Measurements from ENCODE around the gene RSAD1. TPM values are rescaled to one million over a fixed set of nuclear protein-coding genes. Genes with fewer than 3 reads are reported as not detected.
A peak's percentile ranks its signal among the peaks of the same experiment; 100 is the strongest.

The RSAD1 gene
- total RNA-seq, 2 donors from 2014 or later, result 22.2 to 29.3 TPM

DNA sequence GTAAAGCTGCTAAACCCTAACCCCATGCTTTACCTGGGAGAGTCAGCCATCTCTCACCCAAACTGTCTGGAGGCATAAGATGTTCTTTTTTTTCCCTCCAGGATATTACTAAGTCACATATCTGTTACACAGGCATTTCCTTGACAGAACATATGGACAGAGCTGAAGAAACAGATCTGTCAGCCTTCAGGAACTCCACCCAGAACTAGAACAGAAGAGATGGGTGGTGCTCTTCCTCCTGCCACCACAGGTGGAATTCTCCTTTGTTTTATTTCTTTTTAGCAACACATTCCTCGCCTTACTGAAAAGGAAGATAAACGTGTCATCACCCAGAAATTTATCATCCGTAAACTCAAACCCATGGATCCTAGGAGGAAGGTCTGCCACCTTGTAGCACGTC lies 38.4 kb downstream of the RSAD1 start:
- intact Hi-C loops (cut with DNase I), result no loop called here
- no peak overlapping the region for H3K4me3 ChIP-seq
- TF ChIP-seq, protein P1, sequence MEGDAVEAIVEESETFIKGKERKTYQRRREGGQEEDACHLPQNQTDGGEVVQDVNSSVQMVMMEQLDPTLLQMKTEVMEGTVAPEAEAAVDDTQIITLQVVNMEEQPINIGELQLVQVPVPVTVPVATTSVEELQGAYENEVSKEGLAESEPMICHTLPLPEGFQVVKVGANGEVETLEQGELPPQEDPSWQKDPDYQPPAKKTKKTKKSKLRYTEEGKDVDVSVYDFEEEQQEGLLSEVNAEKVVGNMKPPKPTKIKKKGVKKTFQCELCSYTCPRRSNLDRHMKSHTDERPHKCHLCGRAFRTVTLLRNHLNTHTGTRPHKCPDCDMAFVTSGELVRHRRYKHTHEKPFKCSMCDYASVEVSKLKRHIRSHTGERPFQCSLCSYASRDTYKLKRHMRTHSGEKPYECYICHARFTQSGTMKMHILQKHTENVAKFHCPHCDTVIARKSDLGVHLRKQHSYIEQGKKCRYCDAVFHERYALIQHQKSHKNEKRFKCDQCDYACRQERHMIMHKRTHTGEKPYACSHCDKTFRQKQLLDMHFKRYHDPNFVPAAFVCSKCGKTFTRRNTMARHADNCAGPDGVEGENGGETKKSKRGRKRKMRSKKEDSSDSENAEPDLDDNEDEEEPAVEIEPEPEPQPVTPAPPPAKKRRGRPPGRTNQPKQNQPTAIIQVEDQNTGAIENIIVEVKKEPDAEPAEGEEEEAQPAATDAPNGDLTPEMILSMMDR (IDR thresholded peaks at IDR 0.05), result no peak
- H3K9me3 ChIP-seq, result no peaks in the 10 kb centered on the region
- H3K9ac ChIP-seq (ENCODE audit: low read depth in 2 of 2, low read length in 2 of 2), result no peak overlapping the region
- DNase-seq, result no peak
- H3K36me3 ChIP-seq, result no peaks in the 10 kb centered on the region
- H3K4me1 ChIP-seq, result no peaks in the 10 kb centered on the region
- no peaks in the 10 kb centered on the region for H3K27me3 ChIP-seq
- H3K27ac ChIP-seq, result peak overlapping the region; percentile 9

DNA sequence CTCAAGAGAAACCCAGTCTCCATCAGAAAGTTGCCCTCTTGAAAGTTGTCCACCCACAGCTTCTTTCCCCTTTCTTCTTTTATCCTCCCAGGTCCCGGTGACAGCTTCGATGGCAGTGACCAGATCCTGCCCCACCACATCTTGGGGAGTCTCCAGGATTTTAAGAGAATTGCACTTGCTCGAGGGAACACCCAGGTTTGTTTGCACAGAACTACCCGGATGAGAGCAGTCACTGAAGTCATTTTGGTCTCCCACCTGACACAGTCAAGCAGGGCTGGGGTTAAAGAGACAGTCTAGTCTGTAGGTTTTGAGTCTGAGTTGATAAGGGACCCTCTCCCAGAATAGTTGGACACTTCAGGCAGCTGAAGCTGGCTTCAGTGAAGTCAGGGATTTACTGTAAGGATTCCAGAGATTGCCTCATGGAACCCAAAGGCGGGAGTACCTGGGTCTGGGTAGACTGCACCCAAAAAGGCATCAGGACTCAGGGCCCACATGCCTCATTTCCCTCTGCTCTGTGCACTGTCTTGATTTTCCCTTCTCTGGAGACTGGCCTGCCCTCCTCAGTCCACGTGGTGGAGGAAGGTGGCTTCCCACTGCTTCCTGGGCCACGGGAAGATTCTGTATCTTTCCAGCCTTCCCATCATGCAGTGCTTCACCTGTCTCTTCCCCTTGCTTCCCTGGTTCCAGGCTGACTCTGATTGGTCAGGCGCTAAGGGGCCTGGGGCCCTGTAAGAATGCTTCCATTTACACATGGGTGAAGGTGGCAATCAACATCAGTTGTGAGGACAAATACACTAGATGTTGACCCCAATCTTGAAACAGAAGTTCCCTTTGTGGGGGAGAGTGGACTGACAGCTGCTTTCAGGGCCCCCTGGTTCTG lies 39.1 kb downstream of the RSAD1 start:
- intact Hi-C loops (cut with DNase I), result no loop called here
- Histone ChIP-seq H3K4me3 (no peak overlapping the region), H3K27me3 (no peaks in the 10 kb centered on the region), H3K36me3 (no peaks in the 10 kb centered on the region), H3K9me3 (no peaks in the 10 kb centered on the region), H3K9ac (ENCODE audit: low read depth in 2 of 2, low read length in 2 of 2) (no peak overlapping the region), H3K4me1 (no peaks in the 10 kb centered on the region), H3K27ac (no peak overlapping the region)
- TF ChIP-seq, protein P1 (IDR thresholded peaks at IDR 0.05), result no peak
- DNase-seq, result no peak

DNA sequence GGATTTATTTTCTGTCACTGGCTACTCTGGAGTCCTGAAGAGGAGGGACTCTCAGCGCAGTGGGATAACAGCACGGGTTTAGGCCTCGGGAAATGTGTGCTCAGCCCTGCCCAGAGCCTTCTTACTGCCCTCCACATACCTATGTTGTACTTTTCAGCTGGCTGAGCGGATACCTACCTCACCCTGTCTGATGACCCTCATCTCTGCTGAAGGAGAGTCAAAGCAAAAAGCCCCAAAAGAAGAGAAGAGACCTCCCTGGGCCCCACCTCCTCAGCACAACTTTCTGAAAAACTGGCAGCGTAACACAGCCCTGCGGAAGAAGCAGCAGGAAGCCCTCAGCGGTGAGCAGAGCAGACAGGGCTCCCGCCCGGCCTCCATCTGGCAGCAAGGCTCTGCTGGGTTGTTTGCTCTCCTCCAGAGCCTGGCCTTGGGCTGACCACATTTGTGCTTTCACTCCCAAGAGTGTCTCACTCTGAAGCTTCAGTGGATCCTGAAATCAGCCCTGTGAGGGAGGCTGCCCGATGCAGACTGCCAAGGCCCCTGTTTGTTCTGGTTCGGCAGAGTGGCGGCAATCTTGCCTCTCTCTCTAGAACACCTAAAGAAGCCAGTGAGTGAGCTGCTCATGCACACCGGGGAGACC lies 39.8 kb downstream of the RSAD1 start:
- TF ChIP-seq, protein P1 (IDR thresholded peaks at IDR 0.05), result no peak
- no peaks in the 10 kb centered on the region for H3K4me1 ChIP-seq
- no peaks in the 10 kb centered on the region for H3K27me3 ChIP-seq
- no peak overlapping the region for H3K9ac ChIP-seq (ENCODE audit: low read depth in 2 of 2, low read length in 2 of 2)
- no peaks in the 10 kb centered on the region for H3K9me3 ChIP-seq
- no peak overlapping the region for H3K27ac ChIP-seq
- intact Hi-C loops (cut with DNase I), result no loop called here
- no peaks in the 10 kb centered on the region for H3K36me3 ChIP-seq
- no peak overlapping the region for H3K4me3 ChIP-seq
- DNase-seq, result no peak

DNA sequence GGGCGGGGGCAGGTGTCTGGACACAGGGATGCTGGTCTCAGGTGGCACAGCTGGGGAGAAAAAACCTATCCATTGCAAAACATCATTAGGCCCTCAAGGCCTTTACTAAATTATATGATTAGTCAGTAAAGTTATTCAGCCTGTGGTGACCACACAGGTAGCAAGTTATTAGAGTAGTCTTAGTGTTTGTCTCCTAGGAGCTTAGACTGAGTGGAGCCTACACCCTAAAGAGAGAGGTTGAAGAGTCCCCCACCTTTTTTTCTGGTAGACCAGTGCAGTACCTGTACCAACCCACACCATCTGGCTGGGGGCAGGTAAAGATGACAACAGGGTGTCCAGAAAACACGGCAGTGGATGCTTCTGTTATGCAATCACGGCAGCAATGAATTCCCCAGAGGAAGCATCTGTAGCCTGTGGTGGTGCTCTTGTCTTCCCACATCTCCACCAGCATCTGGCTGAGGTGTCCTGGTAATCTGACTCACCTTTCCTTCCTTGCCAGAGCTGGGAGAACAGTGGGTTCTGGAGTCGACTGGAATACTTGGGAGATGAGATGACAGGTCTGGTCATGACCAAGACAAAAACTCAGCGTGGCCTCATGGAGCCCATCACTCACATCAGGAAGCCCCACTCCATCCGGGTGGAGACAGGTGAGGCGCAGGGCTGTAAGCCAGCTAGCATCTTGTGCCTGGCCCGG lies 40.6 kb downstream of the RSAD1 start:
- H3K27ac ChIP-seq, result no peak overlapping the region
- H3K36me3 ChIP-seq, result no peaks in the 10 kb centered on the region
- DNase-seq, result no peak
- intact Hi-C loops (cut with DNase I), result no loop called here
- TF ChIP-seq, protein P1 (IDR thresholded peaks at IDR 0.05), result no peak
- no peak overlapping the region for H3K4me3 ChIP-seq
- no peaks in the 10 kb centered on the region for H3K9me3 ChIP-seq
- no peak overlapping the region for H3K9ac ChIP-seq (ENCODE audit: low read depth in 2 of 2, low read length in 2 of 2)
- no peaks in the 10 kb centered on the region for H3K27me3 ChIP-seq
- H3K4me1 ChIP-seq, result no peaks in the 10 kb centered on the region

DNA sequence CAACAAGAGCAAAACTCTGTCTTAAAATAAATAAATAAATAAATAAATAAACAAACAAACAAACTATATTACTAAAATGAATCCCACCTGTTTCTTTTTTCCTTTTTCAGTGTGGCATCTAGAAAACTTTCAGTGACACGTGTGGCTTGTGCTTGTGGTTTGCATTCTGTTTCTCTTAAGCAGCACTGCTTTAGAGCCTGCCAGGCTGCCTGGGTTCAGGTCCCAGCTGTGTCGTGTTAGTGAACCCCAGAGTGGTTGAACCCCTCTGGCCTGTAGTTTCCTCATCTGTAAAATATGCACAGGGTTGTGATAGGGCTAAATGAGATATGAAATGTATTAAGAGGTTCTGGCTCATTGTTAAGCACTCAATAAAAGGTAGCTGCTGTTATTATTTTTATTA lies 41.8 kb downstream of the RSAD1 start:
- Histone ChIP-seq H3K27me3 (no peaks in the 10 kb centered on the region), H3K9me3 (no peaks in the 10 kb centered on the region), H3K4me1 (no peaks in the 10 kb centered on the region), H3K36me3 (no peaks in the 10 kb centered on the region), H3K4me3 (no peak overlapping the region), H3K9ac (ENCODE audit: low read depth in 2 of 2, low read length in 2 of 2) (no peak overlapping the region), H3K27ac (no peak overlapping the region)
- intact Hi-C loops (cut with DNase I), result no loop called here
- DNase-seq, result no peak
- TF ChIP-seq, protein P1 (IDR thresholded peaks at IDR 0.05), result no peak
